Lung (tissue), 12 donors: Measurements from ENCODE around the gene BCAM. TPM values are rescaled to one million over a fixed set of nuclear protein-coding genes. Genes with fewer than 3 reads are reported as not detected.

Source experiments
- ATAC-seq: fragments of 200-7000 bp; cut with Tn5 transposase; one replicate; pipeline ENCODE4 v1.9.1; 2020; ENCODE audit warnings: moderate number of reproducible peaks; ENCODE audit not compliant: insufficient read depth, low FRiP score
- DNase-seq, 3 donors: peaks; one replicate each; pipeline ENCODE4 v3.0.0-alpha.2; 2013 to 2017
- H3K27ac ChIP-seq, 2 donors: one replicate each; pipeline ENCODE4 v1.5.1; 2013; ENCODE audit warnings: mild to moderate bottlenecking in 2 of 2, moderate library complexity in 2 of 2, control low read depth in 1 of 2, inconsistent platforms in 1 of 2, low read depth in 1 of 2, low read length in 1 of 2
- H3K27me3 ChIP-seq, 3 donors: one replicate each; pipeline ENCODE4 v1.5.1; 2013; ENCODE audit warnings: low read length in 2 of 3; ENCODE audit not compliant: control insufficient read depth in 3 of 3, insufficient read depth in 3 of 3
- H3K36me3 ChIP-seq, 4 donors: one replicate each; pipeline ENCODE4 v1.5.1; 2013; ENCODE audit warnings: low read length in 4 of 4, mild to moderate bottlenecking in 1 of 4, moderate library complexity in 1 of 4; ENCODE audit not compliant: control insufficient read depth in 4 of 4, insufficient read depth in 4 of 4
- H3K4me1 ChIP-seq, 5 donors: one replicate each; pipeline ENCODE4 v1.5.1; 2013; ENCODE audit warnings: low read length in 5 of 5, mild to moderate bottlenecking in 2 of 5, moderate library complexity in 1 of 5; ENCODE audit not compliant: control insufficient read depth in 5 of 5, insufficient read depth in 5 of 5
- H3K4me3 ChIP-seq: one replicate; pipeline ENCODE4 v1.5.1; 2013; ENCODE audit warnings: mild to moderate bottlenecking, control low read depth, moderate library complexity
- H3K9ac ChIP-seq, 2 donors: one replicate each; pipeline ENCODE4 v1.5.1; 2013; ENCODE audit warnings: low read length in 2 of 2, control low read depth in 1 of 2; ENCODE audit not compliant: insufficient read depth in 1 of 2
- H3K9me3 ChIP-seq, 4 donors: one replicate each; pipeline ENCODE4 v1.5.1; 2013; ENCODE audit warnings: low read length in 3 of 4, mild to moderate bottlenecking in 1 of 4, moderate library complexity in 1 of 4; ENCODE audit not compliant: control insufficient read depth in 4 of 4, insufficient read depth in 3 of 4
- CTCF ChIP-seq: IDR thresholded peaks from 2 replicates; pipeline ENCODE4 v1.5.1; 2012; ENCODE audit warnings: mild to moderate bottlenecking; ENCODE audit errors: control extremely low read depth, extremely low read depth
- WGBS, 2 donors: extraction: QIAGEN DNeasy Blood & Tissue Kit; methylation state at CpG; one replicate each; pipeline ENCODE4 v1.1.7; 2013; 5-methylcytosine and 5-hydroxymethylcytosine counted together
- polyA plus RNA-seq, 2 donors: library from polyadenylated mRNA; stranded (reverse); fragments of 200-250 nt; gene quantifications; one replicate each; pipeline ENCODE4 v1.2.1, GENCODE V29; 2013
- total RNA-seq, 2 donors: library from RNA; depleted of rRNA in 1 of 2; stranded (reverse); fragments of >200 nt in 1 of 2; gene quantifications; one replicate each; pipeline ENCODE4 v1.2.1, GENCODE V29; 2014 to 2021
- donor health status: control.
- donor health status: control.
- donor health status: Bipolar disorder and iron deficiency.
- donor health status: healthy.
- donor health status: DM: yes; HTN: yes; CAD: no.

The BCAM gene
- total and polyA plus RNA-seq, 4 donors, result 59.2 to 225 (median 185) TPM

DNA sequence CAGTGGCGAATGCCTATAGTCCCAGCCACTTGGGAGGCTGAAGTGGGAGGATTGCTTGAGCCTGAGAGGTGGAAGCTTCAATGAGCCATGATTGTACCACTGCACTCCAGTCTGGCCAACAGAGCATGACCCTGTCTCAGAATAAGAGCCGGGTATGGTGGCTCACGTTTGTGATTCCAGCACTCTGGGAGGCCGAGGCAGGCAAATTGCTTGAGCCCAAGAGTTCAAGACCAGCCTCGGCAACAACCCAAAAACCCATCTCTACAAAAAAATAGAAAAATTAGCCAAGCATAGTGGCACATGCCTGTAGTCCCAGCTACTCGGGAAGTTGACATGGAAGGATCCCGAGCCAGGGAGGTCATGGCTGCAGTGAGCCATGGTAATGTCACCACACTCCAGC lies 31.9 kb downstream of the BCAM start:
- H3K27me3 ChIP-seq, result no peaks in the 10 kb centered on the region
- 65 to 72% methylated on average over 7 of the region's 7 CpGs for WGBS, 2 donors
- no peak for ATAC-seq
- H3K36me3 ChIP-seq, result no peaks in the 10 kb centered on the region
- no peaks in the 10 kb centered on the region for H3K9me3 ChIP-seq
- peaks cover 0 to 5% (median 2%) of the 10 kb centered on the region in 5 donors for H3K4me1 ChIP-seq
- no peak overlapping the region for H3K4me3 ChIP-seq
- H3K9ac ChIP-seq, result no peak overlapping the region
- H3K27ac ChIP-seq, result no peak overlapping the region
- no peak for DNase-seq
- no peak for TF ChIP-seq CTCF

- 52 to 68% methylated on average over 3 of the region's 3 CpGs for WGBS, 2 donors
- Histone ChIP-seq H3K9ac (no peak overlapping the region), H3K27me3 (no peaks in the 10 kb centered on the region), H3K4me3 (no peak overlapping the region), H3K9me3 (no peaks in the 10 kb centered on the region), H3K27ac (no peak overlapping the region), H3K36me3 (no peaks in the 10 kb centered on the region), H3K4me1 (peaks cover 0 to 5% (median 2%) of the 10 kb centered on the region in 5 donors)
- peak in 2 of 3 donors; percentile 33 to 63 for DNase-seq
- no peak for ATAC-seq
- TF ChIP-seq CTCF, result no peak
Observed at GRCh38 chr19:44841231-44841630, 32.3 kb downstream of the BCAM start.

DNA sequence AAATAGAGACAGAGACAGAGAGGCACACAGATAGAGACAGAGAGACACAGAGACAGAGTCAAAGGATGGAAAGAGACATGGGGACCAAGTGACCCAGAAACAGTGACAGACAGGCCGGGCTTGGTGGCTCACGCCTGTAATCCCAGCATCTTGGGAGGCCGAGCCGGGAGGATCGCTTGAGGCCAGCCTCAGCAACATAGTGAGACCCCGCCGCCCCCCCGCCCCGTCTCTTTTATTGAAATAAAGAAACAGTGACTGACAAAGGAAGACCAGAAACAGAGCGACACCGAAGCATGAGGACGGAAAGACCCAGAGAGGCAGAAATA lies 36.3 kb downstream of the BCAM start:
- Histone ChIP-seq H3K4me1 (peaks cover 0 to 28% (median 6%) of the 10 kb centered on the region in 5 donors), H3K4me3 (no peak overlapping the region), H3K9ac (peak overlapping the region in 1 of 2 donors; percentile 75), H3K36me3 (no peaks in the 10 kb centered on the region), H3K27me3 (no peaks in the 10 kb centered on the region), H3K27ac (peak overlapping the region; percentile 79 to 90), H3K9me3 (no peaks in the 10 kb centered on the region)
- ATAC-seq, result no peak
- DNase-seq, result no peak
- no peak for TF ChIP-seq CTCF
- WGBS, 2 donors, result 7 to 8% methylated on average over 12 of the region's 12 CpGs
